ENCODE results near the gene RPGRIP1L. TPM values are rescaled to one million over a fixed set of nuclear protein-coding genes. Genes with fewer than 3 reads are reported as not detected.

The RPGRIP1L gene
- polyA plus RNA-seq, 1 donor (not counting 4 experiments of a cell fraction or from before 2014, with no cell fraction given) = 11.6 TPM

- no peak overlapping the region for H3K9ac ChIP-seq (ENCODE audit: control insufficient read depth, extremely low read depth, insufficient read depth, low read length)
- H3K4me2 ChIP-seq (ENCODE audit: control insufficient read depth, extremely low read depth, insufficient read depth, low read depth, low read length) = peak overlapping the region; percentile 84
- no peak overlapping the region for H2AFZ ChIP-seq (ENCODE audit: control insufficient read depth, low read length)
- H3K9me3 ChIP-seq (ENCODE audit: control insufficient read depth, low read depth, low read length) = no peaks in the 10 kb centered on the region
- H3K27ac ChIP-seq (ENCODE audit: control insufficient read depth, insufficient read depth, low read length) = peak overlapping the region; percentile 71
- peak overlapping the region in 2 of 3 experiments; percentile 2 to 26 for H3K4me3 ChIP-seq (ENCODE audit: control insufficient read depth in 2 of 3, extremely low read depth in 1 of 3, insufficient read depth in 2 of 3, low read depth in 1 of 3, low read length in 3 of 3)
- no peaks in the 10 kb centered on the region for H4K20me1 ChIP-seq (ENCODE audit: control insufficient read depth, extremely low read depth, insufficient read depth, low read length)
- H3K79me2 ChIP-seq (ENCODE audit: control insufficient read depth, insufficient read depth, low read length) = peaks cover 32% of the 10 kb centered on the region
- no peak for TF ChIP-seq EZH2 (IDR thresholded peaks at IDR 0.05; ENCODE audit: low read length)
- TF ChIP-seq, protein P1, sequence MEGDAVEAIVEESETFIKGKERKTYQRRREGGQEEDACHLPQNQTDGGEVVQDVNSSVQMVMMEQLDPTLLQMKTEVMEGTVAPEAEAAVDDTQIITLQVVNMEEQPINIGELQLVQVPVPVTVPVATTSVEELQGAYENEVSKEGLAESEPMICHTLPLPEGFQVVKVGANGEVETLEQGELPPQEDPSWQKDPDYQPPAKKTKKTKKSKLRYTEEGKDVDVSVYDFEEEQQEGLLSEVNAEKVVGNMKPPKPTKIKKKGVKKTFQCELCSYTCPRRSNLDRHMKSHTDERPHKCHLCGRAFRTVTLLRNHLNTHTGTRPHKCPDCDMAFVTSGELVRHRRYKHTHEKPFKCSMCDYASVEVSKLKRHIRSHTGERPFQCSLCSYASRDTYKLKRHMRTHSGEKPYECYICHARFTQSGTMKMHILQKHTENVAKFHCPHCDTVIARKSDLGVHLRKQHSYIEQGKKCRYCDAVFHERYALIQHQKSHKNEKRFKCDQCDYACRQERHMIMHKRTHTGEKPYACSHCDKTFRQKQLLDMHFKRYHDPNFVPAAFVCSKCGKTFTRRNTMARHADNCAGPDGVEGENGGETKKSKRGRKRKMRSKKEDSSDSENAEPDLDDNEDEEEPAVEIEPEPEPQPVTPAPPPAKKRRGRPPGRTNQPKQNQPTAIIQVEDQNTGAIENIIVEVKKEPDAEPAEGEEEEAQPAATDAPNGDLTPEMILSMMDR (optimal IDR thresholded peaks at IDR 0.05 in 1 of 3, IDR thresholded peaks at IDR 0.05 in 1 of 3, conservative IDR thresholded peaks at IDR 0.05 in 1 of 3; ENCODE audit: extremely low read depth in 1 of 3, insufficient read depth in 2 of 3, low read length in 3 of 3) = no peak
- dilution Hi-C loops (cut with MboI; ENCODE audit: extremely low pct_ligation_motif_present, low sequenced_read_pairs) = no loop called here
- FAIRE-seq (peak; percentile 75), DNase-seq (ENCODE audit: low read depth, low spot score) (peak; percentile 63)
- H3K4me1 ChIP-seq (ENCODE audit: control insufficient read depth, extremely low read depth, insufficient read depth, low read length) = peaks cover 47% of the 10 kb centered on the region
- no peaks in the 10 kb centered on the region for H3K9me1 ChIP-seq (ENCODE audit: control insufficient read depth, extremely low read depth, insufficient read depth, low read length)
- H3K27me3 ChIP-seq (ENCODE audit: control insufficient read depth, extremely low read depth, insufficient read depth, low read length) = no peaks in the 10 kb centered on the region
- H3K36me3 ChIP-seq (ENCODE audit: control insufficient read depth in 2 of 2, extremely low read depth in 1 of 2, insufficient read depth in 2 of 2, low read length in 2 of 2) = no peaks in the 10 kb centered on the region
Measured at GRCh38 chr16:53745086-53745485, 41.4 kb upstream of the RPGRIP1L start.

DNA sequence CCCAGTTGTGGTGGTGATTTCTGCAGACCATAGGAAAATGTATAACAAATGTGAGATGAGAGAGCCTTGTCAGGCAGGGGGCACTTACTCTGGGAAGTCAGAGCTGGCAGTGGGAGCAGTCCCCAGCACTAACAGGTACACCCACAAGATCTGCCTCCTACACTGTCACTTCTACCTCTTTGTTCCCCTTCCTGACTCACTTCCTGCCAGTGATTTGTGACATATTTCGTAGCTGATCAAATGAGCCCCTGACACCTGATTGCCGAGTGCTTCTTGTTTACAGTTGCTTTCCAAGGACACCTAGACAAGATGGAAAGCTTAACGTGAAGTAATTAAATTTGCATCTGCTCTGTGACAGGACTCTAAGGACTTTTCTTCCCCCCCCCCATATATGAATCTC lies 40.8 kb upstream of the RPGRIP1L start:
- FAIRE-seq = no peak
- H3K9me1 ChIP-seq (ENCODE audit: control insufficient read depth, extremely low read depth, insufficient read depth, low read length) = no peaks in the 10 kb centered on the region

More for the DNA sequence above, 40.8 kb upstream of the RPGRIP1L start:
- TF ChIP-seq, protein P1 (optimal IDR thresholded peaks at IDR 0.05 in 1 of 3, IDR thresholded peaks at IDR 0.05 in 1 of 3, conservative IDR thresholded peaks at IDR 0.05 in 1 of 3; ENCODE audit: extremely low read depth in 1 of 3, insufficient read depth in 2 of 3, low read length in 3 of 3) = peak in 1 of 3 experiments; percentile 3
- no peak for TF ChIP-seq EZH2 (IDR thresholded peaks at IDR 0.05; ENCODE audit: low read length)
- H3K4me3 ChIP-seq (ENCODE audit: control insufficient read depth in 2 of 3, extremely low read depth in 1 of 3, insufficient read depth in 2 of 3, low read depth in 1 of 3, low read length in 3 of 3) = peak overlapping the region in 1 of 3 experiments; percentile 34
- H3K79me2 ChIP-seq (ENCODE audit: control insufficient read depth, insufficient read depth, low read length) = peaks cover 35% of the 10 kb centered on the region
- peaks cover 47% of the 10 kb centered on the region for H3K4me1 ChIP-seq (ENCODE audit: control insufficient read depth, extremely low read depth, insufficient read depth, low read length)
- peak overlapping the region; percentile 28 for H3K9ac ChIP-seq (ENCODE audit: control insufficient read depth, extremely low read depth, insufficient read depth, low read length)
- no peaks in the 10 kb centered on the region for H4K20me1 ChIP-seq (ENCODE audit: control insufficient read depth, extremely low read depth, insufficient read depth, low read length)
- no peaks in the 10 kb centered on the region for H3K36me3 ChIP-seq (ENCODE audit: control insufficient read depth in 2 of 2, extremely low read depth in 1 of 2, insufficient read depth in 2 of 2, low read length in 2 of 2)
- no peaks in the 10 kb centered on the region for H3K27me3 ChIP-seq (ENCODE audit: control insufficient read depth, extremely low read depth, insufficient read depth, low read length)
- no peak overlapping the region for H2AFZ ChIP-seq (ENCODE audit: control insufficient read depth, low read length)
- DNase-seq (ENCODE audit: low read depth, low spot score) = no peak
- H3K4me2 ChIP-seq (ENCODE audit: control insufficient read depth, extremely low read depth, insufficient read depth, low read depth, low read length) = peak overlapping the region; percentile 84
- H3K27ac ChIP-seq (ENCODE audit: control insufficient read depth, insufficient read depth, low read length) = peak overlapping the region; percentile 71
- no peaks in the 10 kb centered on the region for H3K9me3 ChIP-seq (ENCODE audit: control insufficient read depth, low read depth, low read length)
- dilution Hi-C loops (cut with MboI; ENCODE audit: extremely low pct_ligation_motif_present, low sequenced_read_pairs) = no loop called here

Measured in keratinocyte (primary cell).